Natural killer cell treated with Interleukin-12 subunit alpha and Interleukin-12 subunit beta and Interleukin-15 and Interleukin-18, amount 100 ng/mL, for 72 hours (primary cell): Measurements from ENCODE around the gene C12orf54. TPM values are rescaled to one million over a fixed set of nuclear protein-coding genes. Genes with fewer than 3 reads are reported as not detected.
"Not testable (repeated sequence)": the region's sequence is repeated elsewhere in the genome, so short reads cannot be mapped to it uniquely, and the experiment has no call there.

ENCODE experiments used
- ATAC-seq, 2 donors: fragments of 150-1000 bp; cut with Tn5 transposase in 1 of 2; sonication (Bioruptor Pico), chemical (Tn5 transposase) in 1 of 2; 2 replicates each; pipeline ENCODE4 v1.10.0; 2021
- DNase-seq: peaks from one replicate; pipeline ENCODE4 v3.0.0; 2022; ENCODE audit warnings: low spot score
- H3K27ac Mint-ChIP-seq, 2 donors: 1 replicate in 1 of 2; 2 replicates in 1 of 2; pipeline ENCODE4 v1.8.0; 2022; ENCODE audit warnings: mixed read lengths in 2 of 2, mild to moderate bottlenecking in 1 of 2, moderate library complexity in 1 of 2
- H3K27me3 Mint-ChIP-seq, 2 donors: 1 replicate in 1 of 2; 2 replicates in 1 of 2; pipeline ENCODE4 v1.8.0; 2022; ENCODE audit warnings: mixed read lengths in 2 of 2
- H3K36me3 Mint-ChIP-seq: one replicate; pipeline ENCODE4 v1.8.0; 2022; ENCODE audit warnings: mixed read lengths
- H3K4me1 Mint-ChIP-seq, 2 donors: 1 replicate in 1 of 2; 2 replicates in 1 of 2; pipeline ENCODE4 v1.8.0; 2022; ENCODE audit warnings: low read depth in 2 of 2, mixed read lengths in 2 of 2, mild to moderate bottlenecking in 1 of 2
- H3K4me3 Mint-ChIP-seq: one replicate; pipeline ENCODE4 v1.8.0; 2022; ENCODE audit warnings: mixed read lengths
- H3K9me3 Mint-ChIP-seq: 2 replicates; pipeline ENCODE4 v1.8.0; 2022; ENCODE audit warnings: mixed read lengths
- total RNA-seq, 2 donors: library from RNA; stranded (reverse); gene quantifications; one replicate each; pipeline ENCODE4 v1.2.3, GENCODE V29; 2022

Gene C12orf54
- total RNA-seq, 2 donors from 2014 or later: not detected

- Mint-ChIP-seq H3K27ac (no peak overlapping the region), H3K36me3 (peaks cover 37% of the 10 kb centered on the region), H3K27me3 (peaks cover 30 to 46% of the 10 kb centered on the region in 2 donors), H3K9me3 (peaks cover 14% of the 10 kb centered on the region), H3K4me1 (no peaks in the 10 kb centered on the region), H3K4me3 (no peak overlapping the region)
- DNase-seq: no peak
- no peak for ATAC-seq
These were observed 9.2 kb upstream of the C12orf54 start for GRCh38 chr12:48473061-48473460.

GRCh38 chr12:48474497-48474896 lies 7.8 kb upstream of the C12orf54 start:
- not testable (repeated sequence) for DNase-seq, H3K9me3 Mint-ChIP-seq, H3K27ac Mint-ChIP-seq, ATAC-seq, H3K4me3 Mint-ChIP-seq, H3K4me1 Mint-ChIP-seq
- peaks cover 29% of the 10 kb centered on the region for H3K36me3 Mint-ChIP-seq
- H3K27me3 Mint-ChIP-seq: peaks cover 29 to 46% of the 10 kb centered on the region in 2 donors

DNA sequence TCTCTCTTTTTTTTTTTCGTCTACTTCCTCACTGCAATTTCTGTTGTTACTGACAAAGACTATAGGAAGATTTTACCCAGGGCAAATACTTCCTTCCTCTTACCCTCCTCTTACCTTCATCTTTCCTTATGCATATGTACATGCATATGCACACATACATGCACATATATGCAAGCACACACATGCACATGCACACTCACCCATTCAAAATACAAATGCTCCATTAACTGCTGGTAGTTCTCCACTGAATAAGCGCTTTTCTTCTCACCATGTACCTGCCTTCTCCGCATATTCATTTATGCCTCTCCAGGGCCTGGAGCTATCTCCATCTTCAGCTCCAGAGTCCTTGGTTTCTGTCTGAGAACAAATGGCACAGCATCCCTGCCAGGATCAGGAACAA lies 632 bp downstream of the C12orf54 start:
- ATAC-seq: no peak
- no peak overlapping the region for H3K27ac Mint-ChIP-seq
- H3K9me3 Mint-ChIP-seq: no peaks in the 10 kb centered on the region
- no peak for DNase-seq
- no peaks in the 10 kb centered on the region for H3K4me1 Mint-ChIP-seq
- H3K4me3 Mint-ChIP-seq: no peak overlapping the region
- H3K27me3 Mint-ChIP-seq: peaks cover 16 to 20% of the 10 kb centered on the region in 2 donors
- no peaks in the 10 kb centered on the region for H3K36me3 Mint-ChIP-seq

GRCh38 chr12:48486261-48486660 lies 4.0 kb downstream of the C12orf54 start:
- DNase-seq (no peak), ATAC-seq (no peak)
- Mint-ChIP-seq H3K27ac (no peak overlapping the region), H3K9me3 (no peaks in the 10 kb centered on the region), H3K4me3 (no peak overlapping the region), H3K4me1 (no peaks in the 10 kb centered on the region), H3K27me3 (peaks cover 17 to 20% of the 10 kb centered on the region in 2 donors), H3K36me3 (no peaks in the 10 kb centered on the region)

DNA sequence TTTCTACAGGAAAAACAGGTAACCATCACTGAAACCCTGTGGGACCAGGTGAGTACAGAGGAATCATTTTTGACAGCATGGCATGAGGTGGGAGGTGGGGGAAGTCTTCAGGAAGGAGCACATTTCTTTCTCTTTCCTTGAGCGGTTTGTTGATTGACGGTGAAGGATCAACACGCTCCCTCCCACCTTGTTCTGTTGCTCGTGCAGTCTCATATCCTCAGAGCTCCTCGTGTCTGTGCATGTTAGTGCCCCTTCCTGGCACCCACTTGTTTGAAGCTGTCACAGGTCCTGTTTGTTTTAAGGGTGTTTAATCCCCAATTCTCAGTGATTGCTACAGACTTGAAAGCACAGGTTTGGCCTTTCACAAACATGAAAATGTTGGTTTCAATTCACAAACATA lies 4.4 kb downstream of the C12orf54 start:
- DNase-seq (no peak), ATAC-seq (no peak)
- no peak overlapping the region for H3K27ac Mint-ChIP-seq
- peaks cover 17 to 20% of the 10 kb centered on the region in 2 donors for H3K27me3 Mint-ChIP-seq
- H3K4me1 Mint-ChIP-seq: no peaks in the 10 kb centered on the region
- no peak overlapping the region for H3K4me3 Mint-ChIP-seq
- no peaks in the 10 kb centered on the region for H3K9me3 Mint-ChIP-seq
- H3K36me3 Mint-ChIP-seq: no peaks in the 10 kb centered on the region

DNA sequence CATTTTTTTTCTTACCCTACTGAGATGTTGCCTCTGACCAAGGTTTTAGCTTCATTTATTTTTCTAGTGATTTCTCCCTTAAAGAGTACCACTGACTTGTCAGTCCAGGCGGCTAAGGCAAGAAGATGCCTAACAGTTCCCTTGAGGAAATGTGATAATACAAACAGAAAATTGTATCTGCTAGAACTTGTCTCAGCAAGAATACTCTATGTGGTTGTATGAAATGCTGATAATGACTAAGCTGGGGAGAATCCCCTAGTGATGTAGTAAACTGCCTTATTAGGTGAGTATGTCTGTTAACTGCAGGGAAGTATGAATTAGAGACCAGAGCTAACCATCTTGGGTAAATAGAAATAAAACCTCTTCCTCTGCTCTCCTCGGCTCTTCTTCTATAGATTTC lies 6.7 kb downstream of the C12orf54 start:
- Mint-ChIP-seq H3K4me1 (no peaks in the 10 kb centered on the region), H3K27ac (no peak overlapping the region), H3K27me3 (peaks cover 15 to 21% of the 10 kb centered on the region in 2 donors), H3K4me3 (no peak overlapping the region), H3K9me3 (no peaks in the 10 kb centered on the region), H3K36me3 (no peaks in the 10 kb centered on the region)
- ATAC-seq (no peak), DNase-seq (no peak)

DNA sequence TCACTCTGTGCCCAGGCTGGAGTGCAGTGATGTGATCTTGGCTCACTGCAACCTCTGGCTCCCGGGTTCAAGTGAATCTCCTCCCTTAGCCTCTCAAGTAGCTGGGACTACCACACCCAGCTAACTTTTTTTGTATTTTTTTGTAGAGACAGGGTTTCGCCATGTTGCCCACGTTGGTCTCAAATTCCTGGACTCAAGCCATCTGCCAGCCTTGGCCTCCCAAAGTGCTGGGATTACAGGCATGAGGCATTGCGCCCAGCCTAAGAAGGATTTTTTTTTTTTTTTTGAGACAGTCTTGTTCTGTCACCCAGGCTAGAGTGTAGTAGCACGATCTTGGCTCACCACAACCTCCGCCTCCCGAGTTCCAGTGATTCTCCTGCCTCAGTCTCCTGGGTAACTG lies 7.2 kb downstream of the C12orf54 start:
- not testable (repeated sequence) for H3K36me3 Mint-ChIP-seq, H3K4me3 Mint-ChIP-seq, H3K4me1 Mint-ChIP-seq, H3K9me3 Mint-ChIP-seq, ATAC-seq, DNase-seq, H3K27ac Mint-ChIP-seq
- peaks cover 15 to 21% of the 10 kb centered on the region in 2 donors for H3K27me3 Mint-ChIP-seq

DNA sequence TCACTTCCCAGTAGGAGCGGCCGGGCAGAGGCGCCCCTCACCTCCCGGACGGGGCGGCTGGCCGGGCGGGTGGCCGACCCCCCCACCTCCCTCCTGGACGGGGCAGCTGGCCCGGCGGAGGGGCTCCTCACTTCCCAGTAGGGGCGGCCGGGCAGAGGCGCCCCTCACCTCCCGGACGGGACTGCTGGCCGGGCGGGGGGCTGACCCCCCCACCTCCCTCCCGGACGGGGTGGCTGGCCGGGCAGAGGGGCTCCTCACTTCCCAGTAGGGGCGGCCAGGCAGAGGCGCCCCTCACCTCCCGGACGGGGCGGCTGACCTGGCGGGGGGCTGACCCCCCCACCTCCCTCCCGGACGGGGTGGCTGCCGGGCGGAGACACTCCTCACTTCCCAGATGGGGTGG lies 18.0 kb downstream of the C12orf54 start:
- not testable (repeated sequence) for H3K27ac Mint-ChIP-seq, DNase-seq, H3K9me3 Mint-ChIP-seq, H3K36me3 Mint-ChIP-seq, ATAC-seq, H3K4me1 Mint-ChIP-seq, H3K4me3 Mint-ChIP-seq
- peaks cover 10 to 20% of the 10 kb centered on the region in 2 donors for H3K27me3 Mint-ChIP-seq

GRCh38 chr12:48506836-48507235 lies 24.5 kb downstream of the C12orf54 start:
- not testable (repeated sequence) for H3K9me3 Mint-ChIP-seq, ATAC-seq, H3K36me3 Mint-ChIP-seq, DNase-seq, H3K4me1 Mint-ChIP-seq, H3K27ac Mint-ChIP-seq, H3K4me3 Mint-ChIP-seq
- H3K27me3 Mint-ChIP-seq: peaks cover 25 to 49% of the 10 kb centered on the region in 2 donors

GRCh38 chr12:48508987-48509386 lies 26.7 kb downstream of the C12orf54 start:
- Mint-ChIP-seq H3K9me3 (no peaks in the 10 kb centered on the region), H3K4me3 (no peak overlapping the region), H3K4me1 (no peaks in the 10 kb centered on the region), H3K27me3 (peaks cover 25 to 42% of the 10 kb centered on the region in 2 donors), H3K36me3 (no peaks in the 10 kb centered on the region), H3K27ac (no peak overlapping the region)
- DNase-seq (no peak), ATAC-seq (no peak)

GRCh38 chr12:48510111-48510510 lies 27.8 kb downstream of the C12orf54 start:
- no peak for ATAC-seq
- peaks cover 4% of the 10 kb centered on the region for H3K9me3 Mint-ChIP-seq

GRCh38 chr12:48512855-48513254 lies 30.6 kb downstream of the C12orf54 start:
- Mint-ChIP-seq H3K4me1 (no peaks in the 10 kb centered on the region), H3K27me3 (peaks cover 14 to 25% of the 10 kb centered on the region in 2 donors), H3K36me3 (no peaks in the 10 kb centered on the region), H3K27ac (no peak overlapping the region), H3K9me3 (peaks cover 4% of the 10 kb centered on the region), H3K4me3 (no peak overlapping the region)
- ATAC-seq (no peak), DNase-seq (no peak)

More at GRCh38 chr12:48510111-48510510, 27.8 kb downstream of the C12orf54 start:
- H3K36me3 Mint-ChIP-seq: no peaks in the 10 kb centered on the region
- no peak overlapping the region for H3K27ac Mint-ChIP-seq
- peaks cover 31 to 44% of the 10 kb centered on the region in 2 donors for H3K27me3 Mint-ChIP-seq
- no peak for DNase-seq
- no peaks in the 10 kb centered on the region for H3K4me1 Mint-ChIP-seq
- no peak overlapping the region for H3K4me3 Mint-ChIP-seq

DNA sequence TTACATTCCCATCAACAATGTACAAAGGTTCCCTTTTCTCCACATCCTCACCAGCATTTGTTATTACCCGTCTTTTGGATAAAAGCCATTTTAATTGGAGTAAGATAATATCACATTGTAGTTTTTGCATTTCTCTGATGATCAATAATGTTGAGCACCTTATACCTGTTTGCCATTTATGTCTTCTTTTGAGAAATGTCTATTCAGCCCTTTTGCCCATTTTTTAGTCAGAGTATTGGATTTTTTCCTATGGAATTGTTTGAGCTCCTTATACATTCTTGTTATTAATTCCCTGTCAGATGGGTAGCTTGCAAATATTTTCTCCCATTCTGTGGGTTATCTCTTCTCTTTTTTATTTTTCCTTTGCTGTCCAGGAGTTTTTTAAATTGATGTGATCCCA lies 32.4 kb downstream of the C12orf54 start:
- no peak for ATAC-seq
- H3K4me1 Mint-ChIP-seq: no peaks in the 10 kb centered on the region
- peaks cover 4% of the 10 kb centered on the region for H3K9me3 Mint-ChIP-seq

DNA sequence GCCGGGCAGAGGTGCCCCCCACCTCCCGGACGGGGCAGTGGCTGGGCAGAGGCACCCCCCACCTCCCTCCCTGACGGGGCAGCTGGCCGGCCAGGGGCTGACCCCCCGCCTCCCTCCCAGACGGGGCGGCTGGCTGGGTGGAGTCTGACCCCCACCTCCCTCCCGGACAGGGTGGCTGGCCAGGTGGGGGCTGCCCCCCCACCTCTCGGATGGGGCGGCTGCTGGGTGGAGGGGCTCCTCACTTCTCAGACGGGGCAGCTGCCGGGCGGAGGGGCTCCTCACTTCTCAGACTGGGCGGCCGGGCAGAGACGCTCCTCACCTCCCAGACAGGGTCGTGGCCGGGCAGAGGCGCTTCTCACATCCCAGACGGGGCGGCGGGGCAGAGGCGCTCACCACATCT lies 38.1 kb downstream of the C12orf54 start:
- H3K27me3 Mint-ChIP-seq, DNase-seq, H3K27ac Mint-ChIP-seq, ATAC-seq, H3K9me3 Mint-ChIP-seq, H3K4me1 Mint-ChIP-seq, H3K36me3 Mint-ChIP-seq, H3K4me3 Mint-ChIP-seq: not testable (repeated sequence)

More for the DNA sequence above, 32.4 kb downstream of the C12orf54 start:
- H3K27me3 Mint-ChIP-seq: peaks cover 16 to 23% of the 10 kb centered on the region in 2 donors
- H3K36me3 Mint-ChIP-seq: no peaks in the 10 kb centered on the region
- no peak overlapping the region for H3K27ac Mint-ChIP-seq
- no peak for DNase-seq
- H3K4me3 Mint-ChIP-seq: no peak overlapping the region

DNA sequence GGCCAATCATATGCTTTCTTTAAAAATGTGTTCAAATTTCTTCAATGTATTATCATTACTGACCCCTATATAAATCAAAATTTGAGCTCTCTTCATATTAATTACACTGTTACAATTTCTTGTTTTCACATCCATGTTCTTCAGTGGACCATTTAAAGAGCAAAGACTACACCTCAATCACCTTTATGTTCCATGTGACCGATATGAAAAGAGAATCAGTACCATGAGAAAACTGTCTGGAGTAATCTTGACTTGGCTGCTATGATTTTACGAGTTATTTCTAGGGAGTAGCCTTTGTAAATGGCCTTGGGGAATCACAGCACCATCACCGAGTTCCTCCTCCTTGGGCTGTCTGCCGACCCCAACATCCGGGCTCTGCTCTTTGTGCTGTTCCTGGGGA lies 43.0 kb downstream of the C12orf54 start, which contains the start of gene OR8S1:
Gene OR8S1 (plus strand): TSS at position 301 of the 400 bp plus-strand sequence. CDS start 0 bp downstream, at position 301.
- Mint-ChIP-seq H3K4me3 (no peak within 1 kb of the TSS), H3K4me1 (no peaks in the 10 kb centered on the region), H3K36me3 (no peaks in the 10 kb centered on the region), H3K27ac (no peak within 1 kb of the TSS), H3K27me3 (peaks cover 7 to 19% of the 10 kb centered on the region in 2 donors), H3K9me3 (no peaks in the 10 kb centered on the region)
- ATAC-seq (no peak), DNase-seq (no peak)
